HepG2 (cell line): ENCODE results near the gene SLBP. TPM values are rescaled to one million over a fixed set of nuclear protein-coding genes. Genes with fewer than 3 reads are reported as not detected.

Source experiments
- CBX2 ChIP-seq, 2 experiments: fragments of 200-600 bp in 1 of 2; sonication (generic); formaldehyde crosslinking in 1 of 2; IDR thresholded peaks; 2 replicates each; pipeline versions ENCODE4 v1.7.0 to v1.8.1; 2018 to 2022; ENCODE audit warnings: low read depth in 2 of 2, low read length in 1 of 2, mild to moderate bottlenecking in 1 of 2, missing genetic modification reagents in 1 of 2
- CCAR2 ChIP-seq: fragments of 200-400 bp; formaldehyde crosslinking; optimal IDR thresholded peaks from 2 replicates; pipeline ENCODE3; 2018; ENCODE audit warnings: low read depth, mild to moderate bottlenecking, low read length, moderate library complexity
- HCFC1 ChIP-seq: fragments of 150-350 bp; IDR thresholded peaks from 2 replicates; pipeline ENCODE4 v1.6.1; 2014; ENCODE audit warnings: low read depth, low read length
- MAFK ChIP-seq, 2 experiments: IDR thresholded peaks in 1 of 2; conservative IDR thresholded peaks in 1 of 2; 2 replicates each; pipeline ENCODE4 v1.6.1; 2011; ENCODE audit warnings: improper control_type of control experiment in 2 of 2, low read length in 2 of 2
- NFYB ChIP-seq: sonication (generic); formaldehyde crosslinking; IDR thresholded peaks from 2 replicates; pipeline ENCODE4 v1.4.0; 2020; ENCODE audit warnings: missing genetic modification reagents
- RNF2 ChIP-seq: fragments of 450-650 bp; conservative IDR thresholded peaks from 2 replicates; pipeline ENCODE4 v1.6.1; 2016; ENCODE audit warnings: low read depth
- SOX13 ChIP-seq, 3 experiments: fragments of 450-650 bp in 1 of 3; sonication (generic) in 1 of 3; formaldehyde crosslinking in 1 of 3; IDR thresholded peaks in 2 of 3; conservative IDR thresholded peaks in 1 of 3; 2 replicates each; pipeline versions ENCODE4 v1.5.0 to v1.6.1; 2016 to 2020; ENCODE audit warnings: antibody characterized with exemption in 1 of 3, mild to moderate bottlenecking in 1 of 3, missing compliant biosample characterization in 1 of 3, missing genetic modification reagents in 1 of 3, moderate library complexity in 1 of 3
- TGIF2 ChIP-seq: IDR thresholded peaks from 2 replicates; pipeline ENCODE4 v1.6.1; 2016; ENCODE audit warnings: control low read depth, missing compliant biosample characterization
- ZBTB14 ChIP-seq: sonication (generic); formaldehyde crosslinking; IDR thresholded peaks from 2 replicates; pipeline ENCODE4 v1.4.0; 2020; ENCODE audit warnings: missing genetic modification reagents
- ZFP41 ChIP-seq: sonication (generic); formaldehyde crosslinking; IDR thresholded peaks from 2 replicates; pipeline ENCODE4 v1.4.0; 2020; ENCODE audit warnings: mild to moderate bottlenecking, missing genetic modification reagents, borderline replicate concordance
- ZFP82 ChIP-seq: sonication (generic); formaldehyde crosslinking; IDR thresholded peaks from 2 replicates; pipeline ENCODE4 v1.5.1; 2020; ENCODE audit warnings: mild to moderate bottlenecking, missing genetic modification reagents, borderline replicate concordance
- ZNF558 ChIP-seq: sonication (generic); formaldehyde crosslinking; IDR thresholded peaks from 2 replicates; pipeline ENCODE4 v1.9.0; 2022; ENCODE audit warnings: mild to moderate bottlenecking, missing genetic modification reagents, borderline replicate concordance
- ZNF607 ChIP-seq: sonication (generic); formaldehyde crosslinking; IDR thresholded peaks from 2 replicates; pipeline ENCODE4 v1.5.1; 2020; ENCODE audit warnings: missing genetic modification reagents, mild to moderate bottlenecking, borderline replicate concordance
- ZNF609 ChIP-seq: sonication (generic); formaldehyde crosslinking; IDR thresholded peaks from 2 replicates; pipeline ENCODE4 v1.4.0; 2020; ENCODE audit warnings: mild to moderate bottlenecking, missing genetic modification reagents, borderline replicate concordance
- ZNF704 ChIP-seq: sonication (generic); formaldehyde crosslinking; IDR thresholded peaks from 2 replicates; pipeline ENCODE4 v1.8.1; 2023; ENCODE audit warnings: mild to moderate bottlenecking, inconsistent platforms, moderate library complexity, missing genetic modification reagents, borderline replicate concordance
- ZNF720 ChIP-seq: sonication (generic); formaldehyde crosslinking; IDR thresholded peaks from 2 replicates; pipeline ENCODE4 v1.4.0; 2020; ENCODE audit warnings: missing genetic modification reagents
- ZNF770 ChIP-seq: sonication (generic); formaldehyde crosslinking; IDR thresholded peaks from 2 replicates; pipeline ENCODE4 v1.5.0; 2020; ENCODE audit warnings: mild to moderate bottlenecking, missing genetic modification reagents
- ZSCAN22 ChIP-seq: sonication (generic); formaldehyde crosslinking; IDR thresholded peaks from 2 replicates; pipeline ENCODE4 v1.4.0; 2020; ENCODE audit warnings: mild to moderate bottlenecking, missing genetic modification reagents
- polyA plus RNA-seq, 8 experiments: library from polyadenylated mRNA; depleted of rRNA in 3 of 8; stranded (reverse) in 7 of 8; unstranded in 1 of 8; fragments of >200 nt; fragmentation: Illumina TruSeq in 4 of 8; extraction: Trizol in 4 of 8; gene quantifications; 2 replicates each; pipeline versions ENCODE4 v1.2.1 to v1.2.3, GENCODE V29; 2011 to 2016; ENCODE audit warnings: low read depth in 4 of 8, missing spikeins in 1 of 8, mixed read lengths in 1 of 8; ENCODE audit not compliant: insufficient read depth in 1 of 8
- total RNA-seq, 5 experiments: library from RNA; depleted of rRNA; stranded (reverse); fragments of >200 nt; fragmentation: Illumina TruSeq; extraction: Trizol; gene quantifications; 2 replicates each; pipeline ENCODE4 v1.2.3, GENCODE V29; 2016; ENCODE audit warnings: low read depth in 1 of 5

Gene SLBP
- total and polyA plus RNA-seq, 2 of the 13 experiments (the other 11 are each of a cell fraction or from before 2014, with no cell fraction given), result 43.9 to 104 TPM

GRCh38 chr4:1712216-1713002 lies at the start of gene SLBP (continued):
- TF ChIP-seq ZNF770 (CRISPR knock-in tag) (peak; percentile 62; the same call in 1 of the 2 replicates), MAFK (conservative IDR thresholded peaks at IDR 0.05 in 1 of 2, IDR thresholded peaks at IDR 0.05 in 1 of 2; ENCODE audit: low read length in 2 of 2) (no peak), SOX13 (IDR thresholded peaks at IDR 0.05) (no peak), SOX13 (CRISPR knock-in tag; conservative IDR thresholded peaks at IDR 0.05 in 1 of 2, IDR thresholded peaks at IDR 0.05 in 1 of 2) (peak in 1 of 2 experiments; percentile 56; a peak in 2 of 4 replicates), CCAR2 (no peak), ZNF609 (CRISPR knock-in tag) (peak; percentile 72), HCFC1 (no peak), RNF2 (peak; percentile 99), ZSCAN22 (CRISPR knock-in tag) (peak; percentile 80; the same call in 1 of the 2 replicates), ZNF720 (CRISPR knock-in tag) (0 out of 2 replicates have a peak, but pooled peaks have one; percentile 43), NFYB (CRISPR knock-in tag) (peak; percentile 87), TGIF2 (CRISPR knock-in tag) (peak; percentile 92), ZBTB14 (CRISPR knock-in tag) (peak; percentile 88), CBX2 (IDR thresholded peaks at IDR 0.05; ENCODE audit: low read depth, low read length) (no peak), CBX2 (CRISPR knock-in tag; IDR thresholded peaks at IDR 0.05; ENCODE audit: low read depth) (peak; percentile 94), ZNF704 (peak; percentile 97), ZFP41 (CRISPR knock-in tag) (peak; percentile 95; the same call in 1 of the 2 replicates), ZNF558 (CRISPR knock-in tag) (peak; percentile 92; the same call in 1 of the 2 replicates), ZNF607 (peak; percentile 97), ZFP82 (CRISPR knock-in tag) (peak; percentile 98; the same call in 1 of the 2 replicates)
